Measurements from ENCODE around the gene GSTCD. TPM values are rescaled to one million over a fixed set of nuclear protein-coding genes. Genes with fewer than 3 reads are reported as not detected.
"Not testable (repeated sequence)": the region's sequence is repeated elsewhere in the genome, so short reads cannot be mapped to it uniquely, and the experiment has no call there.

GSTCD gene
- total RNA-seq, 1 donor from 2014 or later = 10.2 TPM

DNA sequence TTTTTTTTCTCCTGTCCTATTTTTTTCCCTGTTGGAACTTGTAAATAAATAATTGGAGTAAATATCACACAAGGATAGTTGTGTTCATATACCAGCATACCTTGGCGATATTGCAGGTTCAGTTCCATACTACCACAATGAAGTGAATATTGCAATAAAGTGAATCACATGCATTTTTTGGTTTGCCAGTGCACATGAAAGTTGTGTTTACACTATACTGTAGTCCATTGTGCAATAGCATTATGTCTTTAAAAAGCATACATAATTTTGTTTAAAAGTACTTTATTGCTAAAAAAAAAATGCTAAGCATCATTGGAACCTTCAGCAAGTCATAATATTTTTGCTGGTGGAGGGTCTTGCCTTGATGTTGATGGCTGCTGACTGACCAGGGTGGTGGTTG is 88.6 kb downstream of the GSTCD start:
- DNase-seq (ENCODE audit: extremely low read depth, low read depth, low spot score) = no peak

DNA sequence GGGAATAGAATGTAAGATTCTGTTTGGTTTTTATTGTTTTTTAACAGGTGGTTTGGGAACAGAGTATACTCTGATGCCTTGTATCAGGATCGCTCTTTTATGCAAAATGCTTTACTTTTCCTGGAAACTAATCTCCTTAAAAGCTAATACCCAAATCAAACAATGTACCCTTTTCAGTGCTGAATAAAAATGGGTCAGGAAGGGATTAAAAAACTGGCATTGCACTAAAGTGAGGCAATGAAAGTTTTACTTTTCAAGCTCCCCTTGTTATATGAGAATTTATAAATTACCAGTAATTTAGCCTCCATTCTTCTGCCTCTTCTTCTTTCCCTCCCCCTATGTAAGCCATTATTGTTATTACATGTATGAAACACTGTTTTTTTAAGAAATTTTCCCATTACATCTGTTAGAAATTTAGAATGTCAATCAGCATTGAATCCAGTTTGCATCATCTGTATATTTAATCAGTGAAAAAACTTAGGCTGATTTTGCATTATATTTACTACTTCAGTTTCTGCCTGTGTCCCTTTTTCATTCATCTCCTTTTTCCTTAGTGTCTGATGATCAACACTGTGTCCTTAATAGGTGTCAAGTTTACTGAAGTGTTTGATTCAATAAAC is 97.0 kb downstream of the GSTCD start:
- DNase-seq (ENCODE audit: extremely low read depth, low read depth, low spot score) = no peak

- DNase-seq (ENCODE audit: extremely low read depth, low read depth, low spot score) = no peak
Measured at GRCh38 chr4:105807496-105807895, 98.9 kb downstream of the GSTCD start.

DNA sequence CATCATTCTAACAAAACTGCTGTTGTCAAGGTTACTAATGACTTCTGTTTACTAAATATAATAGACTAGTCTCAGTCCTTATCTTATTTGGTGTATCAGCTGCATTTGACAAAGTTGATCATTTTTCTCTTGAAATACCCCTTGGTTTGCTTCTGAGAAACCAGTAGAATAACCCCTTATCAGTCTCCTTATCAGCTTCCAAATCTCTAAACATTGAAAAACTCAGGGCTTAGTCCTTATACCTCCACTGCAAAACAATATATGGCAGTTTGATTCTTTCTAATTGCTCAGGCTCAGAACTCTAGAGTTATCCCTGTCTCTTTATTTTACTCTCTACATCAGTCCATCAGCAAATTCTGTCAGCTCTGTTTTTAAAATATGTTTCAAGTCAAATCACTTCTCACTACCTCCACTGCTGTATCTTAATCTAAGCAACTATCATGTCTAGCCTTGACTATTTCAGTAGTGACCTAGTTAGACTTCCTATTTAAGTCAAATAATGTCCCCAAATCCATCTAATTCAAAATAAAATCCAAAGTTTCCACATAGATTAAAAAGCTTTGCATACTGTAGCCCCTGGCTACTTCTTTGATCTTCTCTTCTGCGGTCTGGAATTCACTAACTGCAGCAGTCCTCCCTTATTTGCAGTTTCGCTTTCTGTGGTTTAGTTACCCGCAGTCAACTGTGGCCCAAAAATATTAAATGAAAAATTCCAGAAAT is 99.6 kb downstream of the GSTCD start:
- DNase-seq (ENCODE audit: extremely low read depth, low read depth, low spot score) = no peak

- DNase-seq (ENCODE audit: extremely low read depth, low read depth, low spot score) = no peak
Measured at GRCh38 chr4:105808750-105809041, 100.1 kb downstream of the GSTCD start.

DNA sequence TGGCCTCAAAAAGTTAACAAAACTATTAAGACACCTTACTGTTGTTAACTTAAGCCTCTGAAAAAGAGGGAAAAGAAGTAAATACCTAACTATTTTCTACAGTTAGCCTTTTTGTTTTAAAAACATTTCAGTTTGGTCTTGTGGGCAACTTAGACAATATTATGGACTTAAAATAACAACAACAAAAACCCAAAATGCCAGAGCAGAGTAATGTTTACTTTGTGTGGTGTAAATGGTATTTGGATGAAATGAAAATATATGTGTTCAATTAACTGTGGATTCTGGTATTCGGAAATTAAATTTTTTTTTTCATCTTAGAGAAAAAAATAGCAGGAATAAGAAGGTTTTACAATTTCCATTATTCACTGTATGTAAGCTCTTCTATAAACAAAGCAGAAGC is 107.1 kb downstream of the GSTCD start:
- no peak for DNase-seq (ENCODE audit: extremely low read depth, low read depth, low spot score)

DNA sequence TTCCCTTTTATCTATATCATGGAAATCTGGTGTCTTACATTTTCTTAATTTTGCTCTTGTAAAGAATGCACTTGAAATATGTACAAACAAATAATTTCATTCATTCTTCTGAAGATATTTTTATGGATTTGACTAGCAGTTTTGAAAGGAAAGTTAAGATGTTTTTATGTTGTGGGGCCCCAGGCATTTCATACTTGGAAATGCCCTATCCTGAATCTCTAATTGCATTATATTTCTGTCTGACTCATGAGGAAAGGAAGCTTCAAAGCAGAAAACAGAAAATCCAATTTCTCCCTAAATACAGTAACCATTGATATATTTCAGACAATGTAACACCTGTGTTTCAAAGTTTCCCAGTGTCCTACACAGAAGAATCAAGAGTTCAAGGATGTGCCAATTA is 113.5 kb downstream of the GSTCD start:
- DNase-seq (ENCODE audit: extremely low read depth, low read depth, low spot score) = no peak

GRCh38 chr4:105828074-105828473 is 119.5 kb downstream of the GSTCD start:
- no peak for DNase-seq (ENCODE audit: extremely low read depth, low read depth, low spot score)

GRCh38 chr4:105831189-105831588 is 122.6 kb downstream of the GSTCD start:
- no peak for DNase-seq (ENCODE audit: extremely low read depth, low read depth, low spot score)

GRCh38 chr4:105835177-105835576 is 126.6 kb downstream of the GSTCD start:
- DNase-seq (ENCODE audit: extremely low read depth, low read depth, low spot score) = no peak

DNA sequence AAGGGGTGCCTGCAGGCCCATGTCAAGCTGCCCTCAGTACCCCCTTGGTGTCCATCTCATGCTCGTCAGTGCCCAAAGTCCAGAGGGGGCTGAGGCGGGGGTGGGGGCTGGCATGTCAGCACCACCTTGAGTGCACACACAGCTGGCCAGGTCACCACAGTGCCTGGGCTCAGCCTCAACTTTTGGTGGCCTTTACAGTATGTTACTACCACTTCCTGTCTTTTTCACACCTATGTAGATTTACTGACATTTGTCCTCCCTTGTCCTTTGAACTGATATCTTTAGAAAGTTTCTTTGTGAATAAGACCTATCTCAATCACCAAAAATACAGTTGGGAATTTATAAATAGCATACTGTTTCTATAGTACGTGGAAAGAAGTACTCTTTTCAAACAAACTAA is 128.0 kb downstream of the GSTCD start:
- DNase-seq (ENCODE audit: extremely low read depth, low read depth, low spot score) = no peak

GRCh38 chr4:105837037-105837436 is 128.5 kb downstream of the GSTCD start:
- DNase-seq (ENCODE audit: extremely low read depth, low read depth, low spot score) = no peak

DNA sequence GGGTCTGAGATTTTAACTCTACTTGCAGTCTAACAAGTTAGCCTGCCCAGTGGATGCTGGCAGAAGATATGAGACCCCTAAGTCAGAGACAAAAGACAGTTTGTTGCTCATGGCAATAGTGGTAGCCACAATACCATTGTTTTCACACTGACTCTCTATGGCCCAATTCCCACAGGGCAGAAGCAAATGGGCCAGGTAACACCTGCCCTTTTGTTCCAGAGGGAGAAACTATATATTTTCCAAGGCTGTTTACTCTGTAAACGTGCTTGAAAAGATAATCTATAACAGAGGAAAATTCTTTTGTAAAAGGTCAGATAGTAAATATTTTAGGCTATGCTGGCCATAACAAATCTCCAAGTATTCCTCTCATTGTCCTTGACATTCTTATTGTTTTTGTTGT is 129.5 kb downstream of the GSTCD start:
- no peak for DNase-seq (ENCODE audit: extremely low read depth, low read depth, low spot score)

DNA sequence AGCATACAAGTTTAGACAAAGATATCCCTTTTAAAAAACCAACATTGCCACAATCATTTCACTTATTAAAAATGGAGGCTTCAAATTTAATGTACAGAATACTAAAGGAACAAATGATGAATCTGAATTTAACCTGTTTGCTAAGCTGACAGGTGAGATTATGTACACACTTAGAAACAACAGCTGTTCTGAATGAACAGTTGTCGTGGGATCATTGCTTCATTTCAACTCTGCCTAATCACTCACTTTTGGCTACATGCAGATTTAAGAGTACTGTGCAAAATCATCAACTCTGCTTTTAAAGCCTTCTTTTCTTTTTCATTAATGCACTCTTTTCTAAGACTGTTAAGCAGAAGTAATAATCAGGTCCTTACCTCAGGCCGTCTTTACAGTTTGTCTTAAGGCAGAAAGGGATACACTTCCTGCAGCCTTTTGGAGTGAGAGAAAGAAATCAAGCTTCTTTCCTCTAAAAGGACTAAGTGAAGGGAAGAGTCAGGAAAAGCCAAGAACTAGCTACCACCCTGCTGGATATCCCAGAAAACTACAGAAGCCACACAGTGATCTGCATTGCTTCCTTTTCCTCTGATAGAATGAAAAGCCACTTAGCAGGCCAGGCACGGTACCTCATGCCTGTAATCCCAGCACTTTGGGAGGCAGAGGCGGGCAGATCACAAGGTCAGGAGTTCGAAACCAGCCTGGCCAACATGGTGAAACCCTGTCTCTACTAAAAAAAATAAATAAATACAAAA is 132.0 kb downstream of the GSTCD start:
- no peak for DNase-seq (ENCODE audit: extremely low read depth, low read depth, low spot score)

- no peak for DNase-seq (ENCODE audit: extremely low read depth, low read depth, low spot score)
Measured at GRCh38 chr4:105843941-105844340, 135.4 kb downstream of the GSTCD start.

DNA sequence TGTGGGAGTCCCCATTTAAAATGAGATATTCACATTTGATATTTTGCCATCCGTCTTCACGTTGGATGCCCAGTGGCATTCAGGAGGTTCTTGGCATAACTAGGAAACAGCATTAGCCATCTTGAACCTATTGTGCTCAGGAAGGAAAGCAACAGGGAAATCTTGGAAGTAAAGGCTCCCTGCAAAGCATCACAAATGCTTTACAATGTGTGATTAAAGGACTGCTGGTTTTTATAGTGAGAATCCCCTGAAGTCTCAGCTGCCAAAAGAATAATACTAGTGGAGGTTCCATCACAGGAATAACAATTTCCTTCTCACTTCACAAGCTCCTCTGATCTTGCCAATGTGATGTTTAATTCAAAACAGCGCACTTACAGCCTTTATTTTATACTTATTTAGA is 137.0 kb downstream of the GSTCD start:
- DNase-seq (ENCODE audit: extremely low read depth, low read depth, low spot score) = no peak

GRCh38 chr4:105848359-105848758 is 139.8 kb downstream of the GSTCD start:
- DNase-seq (ENCODE audit: extremely low read depth, low read depth, low spot score) = not testable (repeated sequence)

GRCh38 chr4:105851196-105851595 is 142.6 kb downstream of the GSTCD start:
- DNase-seq (ENCODE audit: extremely low read depth, low read depth, low spot score) = no peak

- DNase-seq (ENCODE audit: extremely low read depth, low read depth, low spot score) = not testable (repeated sequence)
Measured at GRCh38 chr4:105852230-105852629, 143.6 kb downstream of the GSTCD start.

DNA sequence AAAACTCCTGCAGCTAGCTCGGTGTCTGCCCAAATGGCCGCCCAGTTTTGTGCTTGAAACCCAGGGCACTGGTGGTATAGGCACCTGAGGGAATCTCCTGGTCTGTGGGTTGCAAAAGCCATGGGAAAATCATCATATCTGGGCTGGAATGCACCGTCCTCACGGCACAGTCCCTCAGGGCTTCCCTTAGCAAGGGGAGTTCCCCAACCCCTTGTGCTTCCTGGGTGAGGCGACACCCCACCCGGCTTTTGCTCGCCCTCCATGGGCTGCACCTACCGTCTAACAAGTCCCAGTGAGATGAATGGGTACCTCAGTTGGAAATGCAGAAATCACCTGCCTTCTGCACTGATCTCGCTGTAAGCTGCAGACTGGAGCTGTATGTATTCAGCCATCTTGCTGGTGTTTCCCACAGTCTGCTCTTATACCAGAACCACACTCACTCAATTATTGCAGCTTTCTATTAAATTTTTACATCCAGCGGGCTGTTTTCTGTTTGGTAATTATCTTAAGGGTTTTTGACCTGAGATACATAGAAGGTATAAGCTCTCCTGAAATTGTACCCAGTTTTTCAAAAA is 150.0 kb downstream of the GSTCD start:
- DNase-seq (ENCODE audit: extremely low read depth, low read depth, low spot score) = no peak

GRCh38 chr4:105859233-105859632 is 150.6 kb downstream of the GSTCD start:
- DNase-seq (ENCODE audit: extremely low read depth, low read depth, low spot score) = peak; percentile 34

- no peak for DNase-seq (ENCODE audit: extremely low read depth, low read depth, low spot score)
Measured at GRCh38 chr4:105870963-105871362, 162.4 kb downstream of the GSTCD start.
